HEK293T (cell line): ENCODE data around the gene CALCOCO2.
A peak's percentile ranks its signal among the peaks of the same experiment; 100 is the strongest.

Source experiments
- CTCF ChIA-PET: fragments of 350-600 bp; formaldehyde crosslinking; extraction: SDS; loops from one replicate; lab custom pipeline; 2021; ENCODE audit warnings: antibody characterized with exemption, inconsistent platforms; lab: Yijun Ruan, JAX
- POLR2A ChIA-PET: fragments of 350-600 bp; formaldehyde crosslinking; extraction: SDS; loops from one replicate; lab custom pipeline; 2020; ENCODE audit warnings: antibody characterized with exemption, inconsistent platforms; lab: Yijun Ruan, JAX
- DNase-seq: peaks from one replicate; pipeline ENCODE4 v3.0.0; 2012; ENCODE audit warnings: mixed read lengths; ENCODE audit errors: extremely low spot score
- CTBP1 ChIP-seq: fragments of 450-650 bp; IDR thresholded peaks from 2 replicates; pipeline ENCODE4 v1.6.1; 2016; ENCODE audit warnings: borderline replicate concordance
- ELF4 ChIP-seq: fragments of 450-650 bp; IDR thresholded peaks from 2 replicates; pipeline ENCODE4 v1.6.1; 2017; ENCODE audit warnings: antibody characterized with exemption
- FOXA1 ChIP-seq: fragments of 450-650 bp; IDR thresholded peaks from 2 replicates; pipeline ENCODE4 v1.6.1; 2016; ENCODE audit warnings: mild to moderate bottlenecking
- FOXK2 ChIP-seq: fragments of 450-650 bp; IDR thresholded peaks from 2 replicates; pipeline ENCODE4 v1.6.1; 2016; ENCODE audit warnings: mild to moderate bottlenecking
- FOXM1 ChIP-seq: fragments of 450-650 bp; IDR thresholded peaks from 2 replicates; pipeline ENCODE4 v1.6.1; 2017; ENCODE audit warnings: mild to moderate bottlenecking, borderline replicate concordance
- HDGF ChIP-seq: fragments of 450-650 bp; IDR thresholded peaks from 2 replicates; pipeline ENCODE4 v1.6.1; 2017; ENCODE audit warnings: antibody characterized with exemption, borderline replicate concordance
- L3MBTL2 ChIP-seq: fragments of 450-650 bp; conservative IDR thresholded peaks from 2 replicates; pipeline ENCODE4 v1.6.1; 2016; ENCODE audit warnings: mild to moderate bottlenecking
- NFRKB ChIP-seq: fragments of 450-650 bp; IDR thresholded peaks from 2 replicates; pipeline ENCODE4 v1.6.1; 2016; ENCODE audit warnings: mild to moderate bottlenecking, moderate library complexity
- PKNOX1 ChIP-seq: fragments of 450-650 bp; IDR thresholded peaks from 2 replicates; pipeline ENCODE4 v1.6.1; 2016
- SP1 ChIP-seq: fragments of 450-650 bp; IDR thresholded peaks from 2 replicates; pipeline ENCODE4 v1.6.1; 2017
- SUZ12 ChIP-seq: fragments of 450-650 bp; IDR thresholded peaks from 2 replicates; pipeline ENCODE4 v1.6.1; 2016; ENCODE audit warnings: mild to moderate bottlenecking
- TARDBP ChIP-seq: fragments of 450-650 bp; IDR thresholded peaks from 2 replicates; pipeline ENCODE4 v1.6.1; 2016
- ZNF384 ChIP-seq: fragments of 450-650 bp; IDR thresholded peaks from 2 replicates; pipeline ENCODE4 v1.6.1; 2016

Gene CALCOCO2

GRCh38 chr17:48908853-48909394, 78.1 kb downstream of the CALCOCO2 start:
- ChIA-PET CTCF (interaction anchor here (0.6 kb wide), 1 partner anchor 104 kb away, joined by 3 read pairs; no protein-coding TSS in a partner anchor), POLR2A (interaction anchor here (1.1 to 3.1 kb wide), 4 partner anchors 16 to 87 kb away, joined by 3 to 59 read pairs (median 9); partner anchors contain the start of genes ATP5MC1 and SNF8)
- DNase-seq, result peak; percentile 94
- TF ChIP-seq HDGF, result no peak
- TF ChIP-seq CTBP1, result no peak

- ChIA-PET POLR2A (interaction anchor here (1.1 to 3.1 kb wide), 4 partner anchors 17 to 86 kb away, joined by 3 to 59 read pairs (median 9); partner anchors contain the start of genes ATP5MC1 and SNF8), CTCF (no interaction called here)
- TF ChIP-seq SP1 (no peak), CTBP1 (no peak), SUZ12 (no peak), NFRKB (no peak), ZNF384 (no peak), TARDBP (no peak), PKNOX1 (no peak), L3MBTL2 (no peak)
- no peak for DNase-seq
Observed at GRCh38 chr17:48909783-48910182, 78.9 kb downstream of the CALCOCO2 start.

- no peak for TF ChIP-seq SP1
- no peak for TF ChIP-seq ZNF384
- no peak for TF ChIP-seq ELF4
- TF ChIP-seq TARDBP, result no peak
- no peak for TF ChIP-seq NFRKB
- TF ChIP-seq CTBP1, result no peak
- TF ChIP-seq SUZ12, result no peak
- no peak for TF ChIP-seq FOXA1
- TF ChIP-seq HDGF, result no peak
- no peak for TF ChIP-seq FOXK2
- TF ChIP-seq FOXM1, result no peak
- TF ChIP-seq L3MBTL2, result no peak
- CTCF ChIA-PET, result no interaction called here
- DNase-seq, result no peak
- POLR2A ChIA-PET, result interaction anchor here (1.2 kb wide), 1 partner anchor 35 kb away, joined by 4 read pairs; the partner anchor contains the start of gene SNF8
Observed at GRCh38 chr17:48910370-48910769, 79.5 kb downstream of the CALCOCO2 start.

GRCh38 chr17:48912476-48912875, 81.6 kb downstream of the CALCOCO2 start:
- ChIA-PET CTCF (no interaction called here), POLR2A (no interaction called here)
- TF ChIP-seq FOXM1, result no peak
- no peak for TF ChIP-seq ELF4
- no peak for TF ChIP-seq NFRKB
- DNase-seq, result no peak
